OCI-LY3 (cell line): ENCODE measurements around the gene RNASET2.

Experiments
- EZH2phosphoT487 ChIP-seq: fragments of 200-600 bp; shearing (Covaris generic); IDR thresholded peaks from 2 replicates; pipeline ENCODE4 v1.6.1; 2018; ENCODE audit warnings: antibody characterized with exemption, mixed run types, low read depth
- TF ChIP-seq, protein P1 (sequence below): fragments of 200-600, 300-600 bp; sonication (generic); IDR thresholded peaks from 2 replicates; pipeline ENCODE4 v1.5.1; 2014; ENCODE audit warnings: antibody characterized with exemption, low read length, low read depth

DNA sequence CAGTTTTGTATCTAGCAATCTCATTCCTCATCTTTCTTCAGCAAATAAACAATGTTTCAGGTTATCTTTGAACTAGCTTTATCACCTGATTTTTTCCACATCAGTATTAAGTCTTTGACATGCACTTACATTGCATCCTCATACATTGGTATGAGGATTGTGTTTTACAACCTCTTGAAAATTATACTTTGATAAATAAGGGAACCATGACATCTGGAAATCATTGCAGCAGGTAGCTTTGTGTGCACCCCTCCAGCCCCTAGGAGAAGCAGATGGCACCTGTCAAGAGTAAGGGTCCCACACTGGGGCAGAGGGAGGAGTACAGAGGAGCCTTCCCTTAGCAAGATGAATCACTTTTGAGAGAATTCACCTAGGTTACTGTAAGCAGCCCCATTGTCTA, 13.7 kb upstream of the RNASET2 start:
- no peak for TF ChIP-seq EZH2phosphoT487
- TF ChIP-seq, protein P1, sequence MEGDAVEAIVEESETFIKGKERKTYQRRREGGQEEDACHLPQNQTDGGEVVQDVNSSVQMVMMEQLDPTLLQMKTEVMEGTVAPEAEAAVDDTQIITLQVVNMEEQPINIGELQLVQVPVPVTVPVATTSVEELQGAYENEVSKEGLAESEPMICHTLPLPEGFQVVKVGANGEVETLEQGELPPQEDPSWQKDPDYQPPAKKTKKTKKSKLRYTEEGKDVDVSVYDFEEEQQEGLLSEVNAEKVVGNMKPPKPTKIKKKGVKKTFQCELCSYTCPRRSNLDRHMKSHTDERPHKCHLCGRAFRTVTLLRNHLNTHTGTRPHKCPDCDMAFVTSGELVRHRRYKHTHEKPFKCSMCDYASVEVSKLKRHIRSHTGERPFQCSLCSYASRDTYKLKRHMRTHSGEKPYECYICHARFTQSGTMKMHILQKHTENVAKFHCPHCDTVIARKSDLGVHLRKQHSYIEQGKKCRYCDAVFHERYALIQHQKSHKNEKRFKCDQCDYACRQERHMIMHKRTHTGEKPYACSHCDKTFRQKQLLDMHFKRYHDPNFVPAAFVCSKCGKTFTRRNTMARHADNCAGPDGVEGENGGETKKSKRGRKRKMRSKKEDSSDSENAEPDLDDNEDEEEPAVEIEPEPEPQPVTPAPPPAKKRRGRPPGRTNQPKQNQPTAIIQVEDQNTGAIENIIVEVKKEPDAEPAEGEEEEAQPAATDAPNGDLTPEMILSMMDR = no peak
